ENCODE results near the gene OBSL1.

- no peak for TF ChIP-seq CTCF (IDR thresholded peaks at IDR 0.05)
- TF ChIP-seq TCF7L2 (IDR thresholded peaks at IDR 0.05; ENCODE audit: low read depth, low read length): no peak
- no peak for TF ChIP-seq SIN3A (IDR thresholded peaks at IDR 0.05; ENCODE audit: borderline replicate concordance, insufficient read depth, low read depth, low read length)
- TF ChIP-seq POLR2AphosphoS5 (IDR thresholded peaks at IDR 0.05; ENCODE audit: low read depth, low read length): no peak
Measured at GRCh38 chr2:219544567-219544966, 26.8 kb downstream of the OBSL1 start.

All from Panc1 (cell line).